Omental fat pad (tissue), 4 donors: Measurements from ENCODE around the gene GOLM1. TPM values are rescaled to one million over a fixed set of nuclear protein-coding genes. Genes with fewer than 3 reads are reported as not detected.

Experiments
- ATAC-seq: fragments of 150-250 bp; one replicate; pipeline ENCODE4 v1.9.1; 2016; ENCODE audit warnings: mild to moderate bottlenecking, moderate library complexity; ENCODE audit not compliant: low FRiP score
- DNase-seq: peaks from one replicate; pipeline ENCODE4 v3.0.0-alpha.2; 2019; ENCODE audit warnings: low spot score
- total RNA-seq, 4 donors: library from RNA; depleted of rRNA; stranded (reverse); fragments of >200 nt; gene quantifications; one replicate each; pipeline ENCODE4 v1.1.0, GENCODE V29; 2016
- TF ChIP-seq, protein P1 (sequence below), 3 donors: fragments of 450-650 bp; IDR thresholded peaks; one replicate each; pipeline ENCODE4 v1.5.1; 2016 to 2017; ENCODE audit warnings: antibody characterized with exemption in 3 of 3, mild to moderate bottlenecking in 3 of 3, moderate library complexity in 2 of 3

Gene GOLM1
- total RNA-seq, 4 donors from 2014 or later: 16.1 to 31.7 (median 22.1) TPM

DNA sequence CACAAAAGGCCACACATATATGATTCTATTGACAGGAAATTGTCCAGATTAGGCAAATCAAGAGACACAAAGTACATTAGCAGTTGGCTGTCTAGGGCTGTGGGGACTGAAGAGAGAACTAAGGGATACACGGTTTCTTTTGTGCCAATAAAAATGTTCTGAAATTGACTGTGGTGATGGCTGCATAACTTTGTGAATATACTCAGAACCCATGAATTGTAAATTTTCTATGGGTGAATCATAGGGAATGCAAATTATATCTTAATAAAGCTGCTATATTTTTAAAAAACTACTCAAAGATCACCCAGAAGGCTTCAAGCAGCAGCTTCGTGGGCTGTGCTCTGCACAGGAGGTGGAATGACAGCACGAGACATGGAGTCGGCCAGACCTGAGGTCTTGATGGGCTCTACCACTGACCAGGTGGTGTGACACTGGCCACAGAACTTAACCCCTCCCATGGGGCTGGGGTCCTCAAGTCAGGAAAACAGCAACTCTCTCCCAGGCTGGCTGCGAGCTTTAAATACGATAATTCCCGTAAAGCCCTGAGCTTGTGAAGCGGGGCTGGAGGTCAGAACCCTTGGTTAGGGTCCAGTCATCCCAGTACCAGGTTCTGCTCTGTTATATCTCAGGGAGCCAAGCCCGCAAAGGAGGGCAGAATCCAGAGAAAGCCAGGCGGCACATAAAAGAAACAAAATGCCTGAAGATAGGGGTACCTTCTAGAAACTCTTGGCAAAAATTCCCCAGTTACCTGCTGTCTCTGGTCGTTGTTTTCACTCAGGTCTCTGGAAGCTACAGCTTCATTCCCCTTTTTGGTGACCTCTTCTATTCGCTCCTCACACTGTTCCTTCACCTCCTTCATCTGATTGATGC lies 59.1 kb downstream of the GOLM1 start:
- ATAC-seq: no peak

DNA sequence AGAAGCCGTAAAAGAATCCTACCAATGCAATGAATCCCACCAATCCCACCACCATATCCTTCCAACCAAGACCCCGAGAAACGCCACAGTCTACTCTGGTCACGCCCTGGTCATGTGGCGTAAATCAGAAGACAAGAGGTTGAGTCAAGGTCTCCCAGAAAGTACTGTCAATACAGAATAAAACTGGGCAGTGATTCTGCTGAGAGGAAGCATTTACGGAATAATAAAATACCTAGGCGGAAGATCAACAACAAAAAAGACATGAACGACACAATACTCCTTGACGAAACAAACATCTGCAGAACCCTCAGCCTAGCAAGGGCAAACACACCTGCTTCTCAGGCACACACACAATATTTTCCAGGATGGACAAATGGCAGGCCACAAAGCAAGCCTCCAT lies 62.8 kb downstream of the GOLM1 start:
- ATAC-seq (no peak), DNase-seq (no peak)
- TF ChIP-seq, protein P1, sequence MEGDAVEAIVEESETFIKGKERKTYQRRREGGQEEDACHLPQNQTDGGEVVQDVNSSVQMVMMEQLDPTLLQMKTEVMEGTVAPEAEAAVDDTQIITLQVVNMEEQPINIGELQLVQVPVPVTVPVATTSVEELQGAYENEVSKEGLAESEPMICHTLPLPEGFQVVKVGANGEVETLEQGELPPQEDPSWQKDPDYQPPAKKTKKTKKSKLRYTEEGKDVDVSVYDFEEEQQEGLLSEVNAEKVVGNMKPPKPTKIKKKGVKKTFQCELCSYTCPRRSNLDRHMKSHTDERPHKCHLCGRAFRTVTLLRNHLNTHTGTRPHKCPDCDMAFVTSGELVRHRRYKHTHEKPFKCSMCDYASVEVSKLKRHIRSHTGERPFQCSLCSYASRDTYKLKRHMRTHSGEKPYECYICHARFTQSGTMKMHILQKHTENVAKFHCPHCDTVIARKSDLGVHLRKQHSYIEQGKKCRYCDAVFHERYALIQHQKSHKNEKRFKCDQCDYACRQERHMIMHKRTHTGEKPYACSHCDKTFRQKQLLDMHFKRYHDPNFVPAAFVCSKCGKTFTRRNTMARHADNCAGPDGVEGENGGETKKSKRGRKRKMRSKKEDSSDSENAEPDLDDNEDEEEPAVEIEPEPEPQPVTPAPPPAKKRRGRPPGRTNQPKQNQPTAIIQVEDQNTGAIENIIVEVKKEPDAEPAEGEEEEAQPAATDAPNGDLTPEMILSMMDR (IDR thresholded peaks at IDR 0.05): no peak

More for the DNA sequence above, 59.1 kb downstream of the GOLM1 start:
- TF ChIP-seq, protein P1 (IDR thresholded peaks at IDR 0.05): no peak
- no peak for DNase-seq

DNA sequence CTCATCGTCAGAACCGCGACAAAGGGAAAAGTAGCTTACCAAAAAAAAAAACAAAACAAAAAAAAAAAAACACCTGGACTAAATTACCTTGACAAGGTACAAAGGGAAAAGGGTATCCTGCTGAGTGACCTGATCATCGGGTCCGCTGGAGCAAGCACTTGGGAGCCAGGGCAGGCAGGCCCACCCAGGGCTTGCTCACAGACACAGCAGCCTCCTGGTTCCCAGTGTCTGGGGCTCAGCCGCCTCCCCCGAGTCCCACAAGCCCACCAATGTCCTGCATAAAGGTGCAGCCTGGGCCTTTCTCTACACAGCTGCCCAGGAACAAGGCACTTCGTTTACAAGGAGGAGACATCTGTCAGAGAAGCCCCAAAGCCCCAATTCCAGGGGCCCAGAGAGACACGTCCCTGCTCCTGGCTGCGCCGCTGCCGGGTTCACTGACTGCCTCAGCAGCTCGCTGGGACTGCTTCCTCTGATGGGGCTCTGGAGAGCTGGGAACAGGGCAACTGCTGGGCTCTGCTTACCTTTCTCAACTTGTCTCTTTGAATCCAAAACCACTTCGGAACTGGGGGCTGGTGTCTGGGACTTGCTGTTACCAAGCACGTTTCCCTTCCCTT lies 63.4 kb downstream of the GOLM1 start:
- ATAC-seq: no peak
- TF ChIP-seq, protein P1 (IDR thresholded peaks at IDR 0.05): no peak
- no peak for DNase-seq

DNA sequence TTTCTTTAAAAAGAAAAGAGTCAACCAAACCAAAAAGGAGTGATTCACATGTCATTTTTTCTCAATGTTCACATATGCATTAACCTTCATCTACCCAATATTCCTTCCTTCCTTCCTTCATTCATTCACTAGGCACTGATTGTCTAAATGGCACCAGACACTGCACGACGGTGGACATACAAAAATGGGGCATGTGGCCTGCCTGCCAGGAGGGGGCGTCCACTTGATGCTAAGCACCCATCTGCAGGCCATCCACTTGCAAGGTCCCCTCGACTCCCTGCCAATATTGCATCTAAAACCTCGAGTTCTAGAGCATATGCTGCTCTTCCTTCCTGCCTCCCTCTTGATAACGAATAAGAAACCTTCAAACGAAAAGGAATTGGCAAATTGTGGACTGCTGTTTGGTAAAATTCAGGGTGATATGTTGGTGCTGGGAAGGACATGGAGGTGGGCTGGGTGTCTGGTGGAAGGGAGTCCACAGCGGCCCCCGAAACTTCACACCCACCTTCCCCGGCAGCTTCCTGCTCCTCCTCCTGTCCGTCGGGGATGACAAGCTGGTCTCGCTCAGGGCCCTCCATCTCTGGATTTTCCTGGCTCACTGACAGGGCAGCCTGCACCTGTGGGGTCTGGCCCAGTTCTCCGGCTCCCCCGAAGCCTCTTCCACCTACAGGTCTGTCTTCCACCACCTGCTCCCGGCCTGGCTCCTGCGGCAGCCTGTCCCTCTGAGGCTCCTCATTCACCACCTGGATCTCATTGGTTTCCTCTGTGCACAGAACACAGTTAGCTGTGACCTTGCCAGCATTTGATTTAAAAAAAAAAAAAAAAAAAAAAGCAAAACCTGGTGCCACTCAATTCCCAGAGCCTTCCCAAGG lies 64.3 kb downstream of the GOLM1 start:
- TF ChIP-seq, protein P1 (IDR thresholded peaks at IDR 0.05): no peak
- no peak for DNase-seq
- ATAC-seq: no peak

DNA sequence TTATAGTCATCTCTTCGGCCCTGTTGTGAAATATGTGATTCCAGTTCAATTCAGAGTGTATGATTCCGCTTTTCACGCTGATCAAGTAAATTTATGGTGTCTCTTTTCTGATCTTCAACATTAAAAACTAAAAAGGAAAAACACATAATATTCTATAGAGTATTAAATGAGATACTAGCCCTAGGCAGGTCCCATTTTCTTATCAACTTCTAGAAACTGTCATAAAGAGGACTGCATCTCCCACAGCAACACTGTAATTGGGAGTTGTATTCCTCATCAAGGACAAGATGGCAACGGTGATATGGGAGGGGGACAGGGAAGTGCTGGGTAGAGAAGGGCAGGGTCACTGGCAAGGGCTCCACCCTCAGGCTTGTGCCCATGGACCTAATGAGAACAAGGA lies 71.6 kb downstream of the GOLM1 start:
- DNase-seq (no peak), ATAC-seq (no peak)
- TF ChIP-seq, protein P1 (IDR thresholded peaks at IDR 0.05): no peak

DNA sequence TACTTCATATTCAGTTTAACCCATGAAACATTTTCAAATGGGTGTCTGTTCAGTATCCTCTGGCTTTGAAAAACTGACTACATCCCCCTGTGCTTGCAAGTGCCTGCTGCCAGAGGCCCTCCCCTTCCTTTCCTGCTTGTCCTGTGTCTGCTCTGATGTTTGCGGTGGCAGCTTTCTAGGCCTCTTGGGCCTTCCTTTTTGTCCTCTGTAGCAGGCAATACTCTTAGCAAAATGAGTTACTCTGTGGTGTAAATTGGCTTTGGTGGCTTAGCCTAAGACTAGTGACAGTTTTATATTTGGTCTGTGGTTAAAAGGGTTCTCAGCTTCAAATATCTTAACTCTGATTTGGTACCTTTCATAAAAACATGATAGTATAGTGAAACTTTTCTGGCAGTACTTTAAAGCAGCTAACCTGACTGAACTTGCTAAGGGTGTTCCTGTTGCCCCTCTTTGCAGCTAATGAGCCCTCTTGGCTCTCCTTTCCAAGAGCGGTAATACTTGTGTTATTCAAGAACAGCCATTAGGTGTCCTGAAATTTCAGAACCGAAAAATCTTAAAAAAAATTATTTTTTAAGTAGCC lies 76.6 kb downstream of the GOLM1 start:
- DNase-seq: no peak
- ATAC-seq: no peak
- TF ChIP-seq, protein P1 (IDR thresholded peaks at IDR 0.05): no peak
